IMR-90 (cell line): ENCODE measurements around the gene EPHA2. TPM values are rescaled to one million over a fixed set of nuclear protein-coding genes. Genes with fewer than 3 reads are reported as not detected.

Source experiments
- ATAC-seq: fragments of 200-7000 bp; cut with Tn5 transposase; 2 replicates; pipeline ENCODE4 v1.9.1; 2020; ENCODE audit warnings: low read depth, mild to moderate bottlenecking, moderate library complexity
- BruUV-seq: library from RNA; stranded (reverse); fragments of 400-500 nt; replicated peaks from 2 replicates; lab custom pipeline; 2021; lab: Mats Ljungman, UMichigan
- CTCF ChIA-PET: fragments of 300-600 bp; formaldehyde crosslinking; extraction: SDS; loops from one replicate; lab custom pipeline; 2021; ENCODE audit warnings: antibody characterized with exemption; lab: Yijun Ruan, JAX
- POLR2A ChIA-PET: fragments of 300-600 bp; sonication (Branson Sonifier 250); formaldehyde crosslinking; loops from one replicate; lab custom pipeline; 2022; ENCODE audit warnings: antibody characterized with exemption; ENCODE audit not compliant: unreplicated experiment; lab: Charles Lee
- DNase-seq: peaks from one replicate; pipeline ENCODE4 v3.0.0; 2013
- H2AFZ ChIP-seq: replicated peaks from 2 replicates; pipeline ENCODE3; 2013; ENCODE audit warnings: low read length, mild to moderate bottlenecking; ENCODE audit not compliant: poor library complexity
- H2AK5ac ChIP-seq: 2 replicates; pipeline ENCODE4 v1.6.1; 2013; ENCODE audit warnings: low read depth, low read length, inconsistent platforms
- H2AK9ac ChIP-seq: replicated peaks from 2 replicates; pipeline ENCODE3; 2013; ENCODE audit warnings: mild to moderate bottlenecking, low read depth, low read length, moderate library complexity; ENCODE audit not compliant: poor library complexity
- H2BK120ac ChIP-seq: 2 replicates; pipeline ENCODE4 v1.6.1; 2013; ENCODE audit warnings: low read depth, low read length, inconsistent platforms
- H2BK15ac ChIP-seq: 3 replicates; pipeline ENCODE4 v1.6.1; 2013; ENCODE audit warnings: low read depth, low read length, inconsistent platforms
- H2BK20ac ChIP-seq: 2 replicates; pipeline ENCODE4 v1.6.1; 2013; ENCODE audit warnings: low read depth, mild to moderate bottlenecking, inconsistent platforms, low read length, moderate library complexity
- H2BK5ac ChIP-seq: 2 replicates; pipeline ENCODE4 v1.6.1; 2013; ENCODE audit warnings: mild to moderate bottlenecking, low read depth, low read length, inconsistent platforms; ENCODE audit not compliant: poor library complexity, severe bottlenecking
- H3K14ac ChIP-seq: replicated peaks from 2 replicates; pipeline ENCODE4 v1.6.1; 2013; ENCODE audit warnings: low read depth, low read length, inconsistent platforms
- H3K18ac ChIP-seq: 2 replicates; pipeline ENCODE4 v1.6.1; 2013; ENCODE audit warnings: low read depth, low read length, control low read depth
- H3K23ac ChIP-seq: 2 replicates; pipeline ENCODE4 v1.6.1; 2013; ENCODE audit warnings: low read depth, low read length, inconsistent platforms
- H3K27ac ChIP-seq: 2 replicates; pipeline ENCODE4 v1.5.1; 2013; ENCODE audit warnings: mild to moderate bottlenecking, control low read depth, low read length; ENCODE audit not compliant: insufficient read depth
- H3K27me3 ChIP-seq: 2 replicates; pipeline ENCODE4 v1.6.1; 2013; ENCODE audit warnings: low read length; ENCODE audit not compliant: control insufficient read depth, insufficient read depth
- H3K36me3 ChIP-seq: 2 replicates; pipeline ENCODE4 v1.6.1; 2013; ENCODE audit warnings: low read length, mixed read lengths; ENCODE audit not compliant: control insufficient read depth, insufficient read depth
- H3K4ac ChIP-seq: 2 replicates; pipeline ENCODE4 v1.6.1; 2013; ENCODE audit warnings: low read depth, low read length, inconsistent platforms
- H3K4me1 ChIP-seq: 2 replicates; pipeline ENCODE4 v1.6.1; 2013; ENCODE audit warnings: low read length, mixed read lengths; ENCODE audit not compliant: control insufficient read depth, insufficient read depth
- H3K4me2 ChIP-seq: 2 replicates; pipeline ENCODE4 v1.6.1; 2013; ENCODE audit warnings: low read depth, mild to moderate bottlenecking, control low read depth, low read length, moderate library complexity
- H3K4me3 ChIP-seq: 2 replicates; pipeline ENCODE4 v1.5.1; 2013; ENCODE audit warnings: low read depth, mild to moderate bottlenecking, control low read depth, low read length, moderate library complexity; ENCODE audit not compliant: insufficient read depth
- H3K56ac ChIP-seq: 2 replicates; pipeline ENCODE4 v1.6.1; 2013; ENCODE audit warnings: low read length, inconsistent platforms; ENCODE audit not compliant: insufficient read depth; ENCODE audit errors: extremely low read depth
- H3K79me1 ChIP-seq, 2 experiments: 2 replicates each; pipeline ENCODE4 v1.6.1; 2013; ENCODE audit warnings: low read length in 2 of 2, inconsistent platforms in 1 of 2, low read depth in 1 of 2
- H3K9ac ChIP-seq: 2 replicates; pipeline ENCODE4 v1.6.1; 2013; ENCODE audit warnings: low read depth, low read length, control low read depth
- H3K9me1 ChIP-seq: 2 replicates; pipeline ENCODE4 v1.6.1; 2013; ENCODE audit warnings: low read length, inconsistent platforms; ENCODE audit not compliant: insufficient read depth
- H3K9me3 ChIP-seq: 2 replicates; pipeline ENCODE4 v1.6.1; 2013; ENCODE audit warnings: low read length; ENCODE audit not compliant: control insufficient read depth, insufficient read depth
- H4K20me1 ChIP-seq: 2 replicates; pipeline ENCODE4 v1.6.1; 2013; ENCODE audit warnings: low read length, inconsistent platforms; ENCODE audit not compliant: insufficient read depth
- H4K5ac ChIP-seq: 2 replicates; pipeline ENCODE4 v1.6.1; 2013; ENCODE audit warnings: mild to moderate bottlenecking, low read depth, low read length, control low read depth
- H4K8ac ChIP-seq, 2 experiments: 2 replicates each; pipeline ENCODE4 v1.6.1; 2013; ENCODE audit warnings: low read depth in 2 of 2, low read length in 2 of 2, control low read depth in 1 of 2, inconsistent platforms in 1 of 2
- H4K91ac ChIP-seq: 2 replicates; pipeline ENCODE4 v1.6.1; 2013; ENCODE audit warnings: low read depth, low read length, inconsistent platforms; ENCODE audit not compliant: insufficient read depth
- CHD1 ChIP-seq: IDR thresholded peaks from 2 replicates; pipeline ENCODE4 v1.6.1; 2012; ENCODE audit warnings: low read depth, low read length, improper control_type of control experiment
- POLR2A ChIP-seq: IDR thresholded peaks from 2 replicates; pipeline ENCODE4 v1.6.1; 2012; ENCODE audit warnings: mild to moderate bottlenecking, low read depth, low read length
- WGBS, 2 experiments: methylation state at CpG; one replicate each; pipeline versions ENCODE4 v1.1.5 to v1.1.7; 2013; ENCODE audit warnings: missing lambda C conversion rate in 2 of 2; ENCODE audit not compliant: insufficient read length in 1 of 2; ENCODE audit errors: extremely low coverage in 2 of 2; 5-methylcytosine and 5-hydroxymethylcytosine counted together
- dilution Hi-C: fragments of 300-500 bp; cut with HindIII; formaldehyde crosslinking; loops from one replicate; pipeline ENCODE4 v1.14.3; 2018; ENCODE audit warnings: low sequenced_read_pairs; ENCODE audit not compliant: unreplicated experiment
- in situ Hi-C: fragments of 300-500 bp; cut with MboI; formaldehyde crosslinking; loops from 3 replicates; pipeline ENCODE4 v1.14.3; 2019; ENCODE audit warnings: low sequenced_read_pairs, inconsistent platforms, mixed read lengths
- intact Hi-C: fragments of 100-400 bp; cut with micrococcal nuclease; formaldehyde crosslinking; loops from 2 replicates; pipeline ENCODE4 v1.10.0; 2022
- polyA plus RNA-seq, 3 experiments: library from polyadenylated mRNA; depleted of rRNA; stranded (reverse); fragments of >200 nt; gene quantifications; 2 replicates each; pipeline ENCODE4 v1.2.3, GENCODE V29; 2012; ENCODE audit warnings: low replicate concordance in 1 of 3
- total RNA-seq: library from RNA; depleted of rRNA; stranded (reverse); fragments of >200 nt; gene quantifications from 2 replicates; pipeline ENCODE4 v1.2.3, GENCODE V29; 2012

EPHA2 gene
- total and polyA plus RNA-seq, 2 of the 4 experiments (the other 2 are of a cell fraction) = 24.0 to 72.6 TPM

GRCh38 chr1:16091296-16091695 is 64.6 kb downstream of the EPHA2 start:
- Histone ChIP-seq H3K79me1 (no peaks in the 10 kb centered on the region), H3K9me3 (no peaks in the 10 kb centered on the region), H2BK120ac (no peak overlapping the region), H2BK15ac (no peak overlapping the region), H3K9me1 (no peaks in the 10 kb centered on the region), H2AFZ (no peak overlapping the region), H3K9ac (no peak overlapping the region), H4K5ac (no peak overlapping the region), H4K8ac (no peak overlapping the region), H3K27ac (no peak overlapping the region), H3K4me2 (no peak overlapping the region), H3K23ac (no peak overlapping the region), H2AK5ac (no peak overlapping the region), H3K18ac (no peak overlapping the region), H2AK9ac (no peak overlapping the region), H3K4ac (no peak overlapping the region), H3K4me3 (no peak overlapping the region), H3K27me3 (peaks cover 4% of the 10 kb centered on the region; the same call in 1 of the 2 replicates), H4K91ac (no peak overlapping the region), H2BK5ac (no peak overlapping the region), H3K4me1 (peaks cover 8% of the 10 kb centered on the region), H2BK20ac (no peak overlapping the region), H3K56ac (no peak overlapping the region), H3K36me3 (no peaks in the 10 kb centered on the region), H3K14ac (no peak overlapping the region), H4K20me1 (no peaks in the 10 kb centered on the region)
- DNase-seq = no peak
- ChIA-PET POLR2A (no interaction called here), CTCF (no interaction called here)
- in situ Hi-C loops = no loop called here
- intact Hi-C loops = no loop called here
- no peak for ATAC-seq
- TF ChIP-seq CHD1 = no peak
- no peak for TF ChIP-seq POLR2A
- WGBS, 2 experiments = 90% methylated on average over 2 of the region's 8 CpGs; no CpG with 5 or more reads in 1 of the 2 experiments
- BruUV-seq = no TSS peak
- dilution Hi-C loops = no loop called here
